Heart left ventricle (tissue), 13 donors: ENCODE data around the gene SYP.
"Not testable (repeated sequence)": the region's sequence is repeated elsewhere in the genome, so short reads cannot be mapped to it uniquely, and the experiment has no call there.

ENCODE experiments used
- POLR2A ChIP-seq, 2 donors: fragments of 450-650 bp; IDR thresholded peaks; one replicate each; pipeline ENCODE4 v1.6.1; 2017; ENCODE audit warnings: antibody characterized with exemption in 2 of 2, mild to moderate bottlenecking in 2 of 2, moderate library complexity in 2 of 2
- TF ChIP-seq, protein P1 (sequence below), 12 donors: fragments of 200-600 bp; sonication (generic) in 4 of 12; IDR thresholded peaks; one replicate each; pipeline versions ENCODE4 v1.5.0 to v1.8.0; 2018 to 2022; ENCODE audit warnings: antibody characterized with exemption in 12 of 12, mild to moderate bottlenecking in 5 of 12
- donor health status: ischemic (EF 13 %, LVEDD 7.1; RV severe dilation, severe dysfunction).
- donor health status: DM: no; HTN: yes; CAD: no.
- donor health status: DM: no; HTN: no; CAD: no.
- donor health status: ischemic (EF 25% LVEDD 6.9; RV normal size, moderate dysfunction).
- donor health status: ischemic (EF 25% LVEDD 5.7; RV mildly dilated, moderate dysfunction).
- donor health status: ischemic (EF 35%, LVEDD 5.7; RV mildly dilated, moderate dysfunction).
- donor health status: nonischemic (EF 11% LVEDD 7.7; RV severe dilation, severe dysfunction).
- donor health status: DM: yes; HTN: yes; CAD: no.
- donor health status: PGD.
- donor health status: ischemic (EF 29% LVEDD 5.4; RV normal size, mild dysfunction).
- donor health status: nonischemic (EF 23%, LVEDD 6.1; RV moderate dilation, normal function).

DNA sequence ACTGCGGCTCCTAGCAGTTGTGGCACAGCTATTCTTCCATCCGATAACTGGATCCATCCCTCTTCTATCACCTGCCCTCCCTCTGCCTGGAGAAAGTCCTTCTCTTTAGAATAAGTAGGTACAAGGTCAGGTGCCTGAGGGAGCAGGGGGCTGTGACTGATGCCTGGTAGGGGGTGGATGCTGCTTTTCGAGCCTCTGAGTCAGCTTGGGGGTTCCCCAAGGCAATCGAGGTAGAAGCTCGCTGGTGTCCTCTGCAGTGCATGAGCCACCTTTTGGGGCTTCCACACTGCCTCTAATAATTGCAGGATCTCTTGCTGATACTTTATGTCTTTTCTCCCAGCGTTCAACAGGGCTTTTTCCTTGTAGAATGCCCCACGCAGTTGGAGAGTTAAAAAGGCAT, 56.8 kb downstream of the SYP start:
- TF ChIP-seq, protein P1, sequence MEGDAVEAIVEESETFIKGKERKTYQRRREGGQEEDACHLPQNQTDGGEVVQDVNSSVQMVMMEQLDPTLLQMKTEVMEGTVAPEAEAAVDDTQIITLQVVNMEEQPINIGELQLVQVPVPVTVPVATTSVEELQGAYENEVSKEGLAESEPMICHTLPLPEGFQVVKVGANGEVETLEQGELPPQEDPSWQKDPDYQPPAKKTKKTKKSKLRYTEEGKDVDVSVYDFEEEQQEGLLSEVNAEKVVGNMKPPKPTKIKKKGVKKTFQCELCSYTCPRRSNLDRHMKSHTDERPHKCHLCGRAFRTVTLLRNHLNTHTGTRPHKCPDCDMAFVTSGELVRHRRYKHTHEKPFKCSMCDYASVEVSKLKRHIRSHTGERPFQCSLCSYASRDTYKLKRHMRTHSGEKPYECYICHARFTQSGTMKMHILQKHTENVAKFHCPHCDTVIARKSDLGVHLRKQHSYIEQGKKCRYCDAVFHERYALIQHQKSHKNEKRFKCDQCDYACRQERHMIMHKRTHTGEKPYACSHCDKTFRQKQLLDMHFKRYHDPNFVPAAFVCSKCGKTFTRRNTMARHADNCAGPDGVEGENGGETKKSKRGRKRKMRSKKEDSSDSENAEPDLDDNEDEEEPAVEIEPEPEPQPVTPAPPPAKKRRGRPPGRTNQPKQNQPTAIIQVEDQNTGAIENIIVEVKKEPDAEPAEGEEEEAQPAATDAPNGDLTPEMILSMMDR (IDR thresholded peaks at IDR 0.05), result not testable (repeated sequence)
- not testable (repeated sequence) for TF ChIP-seq POLR2A (IDR thresholded peaks at IDR 0.05)
